Epidermal melanocyte (primary cell): ENCODE results near the gene MRRF.
"Not testable (repeated sequence)": the region's sequence is repeated elsewhere in the genome, so short reads cannot be mapped to it uniquely, and the experiment has no call there.

Experiments
- DNase-seq: peaks from one replicate; pipeline ENCODE4 v3.0.0; 2011; ENCODE audit warnings: low spot score; ENCODE audit not compliant: insufficient read length

MRRF gene

DNA sequence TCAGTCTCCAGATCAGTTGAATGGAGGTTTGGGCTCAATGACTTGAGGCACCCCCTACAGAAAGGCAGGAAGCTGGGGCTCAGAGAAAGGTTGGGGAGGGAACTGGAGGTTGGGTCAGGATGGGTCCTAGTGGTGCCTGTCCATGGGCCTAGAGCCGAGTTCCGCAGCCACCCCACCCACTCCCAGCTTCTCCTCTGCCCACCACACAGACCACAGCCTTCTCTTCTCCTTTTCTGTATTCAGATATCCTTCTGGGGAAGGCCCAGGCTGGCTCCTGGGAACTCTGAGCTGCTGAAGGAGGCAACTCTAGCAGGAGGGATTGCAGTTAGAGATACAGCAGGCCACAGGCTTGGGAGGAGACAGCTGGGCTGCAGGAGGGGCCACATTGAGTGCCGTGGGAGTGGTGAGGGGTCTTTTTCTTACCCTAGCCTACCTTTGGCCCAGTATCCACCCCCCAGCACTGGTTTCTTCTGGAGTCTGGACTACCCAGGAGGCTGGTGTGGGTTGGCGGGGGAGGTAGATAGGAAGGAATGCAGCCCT, 90.7 kb downstream of the MRRF start:
- DNase-seq: no peak

DNA sequence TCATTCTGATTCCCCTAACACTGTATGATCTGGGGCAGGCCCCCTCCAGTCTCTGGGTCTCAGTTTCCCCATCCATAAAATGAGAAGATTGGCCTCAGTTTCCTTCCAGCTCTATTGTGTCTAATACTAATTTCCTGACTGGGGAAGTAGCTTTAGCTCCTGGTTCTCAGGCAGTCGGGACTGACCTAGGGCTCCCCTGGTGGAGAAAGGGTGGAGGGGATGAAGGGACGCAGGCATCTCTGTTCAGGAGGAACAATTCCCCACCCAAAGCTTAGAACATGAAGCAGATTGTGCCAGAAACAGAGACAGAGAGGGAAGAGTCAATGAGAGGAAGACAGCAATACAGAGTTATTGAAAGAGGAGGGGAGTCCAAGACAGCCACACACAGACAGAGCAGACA, 91.9 kb downstream of the MRRF start:
- DNase-seq: no peak

DNA sequence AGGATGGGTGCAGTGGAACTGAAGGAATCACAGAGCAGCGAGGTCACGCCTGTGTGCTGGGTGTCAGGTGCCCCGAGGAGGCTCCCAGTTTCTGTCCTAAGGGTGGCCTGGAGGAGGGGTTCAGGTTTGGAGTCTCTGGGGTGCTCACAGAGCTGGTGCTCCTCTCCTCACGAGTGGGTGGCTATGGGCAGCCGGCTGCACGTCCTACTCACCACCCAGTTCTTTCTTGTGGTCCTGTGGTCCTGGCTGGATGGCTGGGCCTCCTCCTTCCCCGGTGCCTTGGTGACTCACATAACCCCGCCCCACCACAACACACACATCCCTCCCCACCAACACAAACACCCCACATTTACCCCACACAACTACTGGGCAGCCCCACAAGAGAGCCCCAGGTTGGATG, 96.2 kb downstream of the MRRF start:
- no peak for DNase-seq

DNA sequence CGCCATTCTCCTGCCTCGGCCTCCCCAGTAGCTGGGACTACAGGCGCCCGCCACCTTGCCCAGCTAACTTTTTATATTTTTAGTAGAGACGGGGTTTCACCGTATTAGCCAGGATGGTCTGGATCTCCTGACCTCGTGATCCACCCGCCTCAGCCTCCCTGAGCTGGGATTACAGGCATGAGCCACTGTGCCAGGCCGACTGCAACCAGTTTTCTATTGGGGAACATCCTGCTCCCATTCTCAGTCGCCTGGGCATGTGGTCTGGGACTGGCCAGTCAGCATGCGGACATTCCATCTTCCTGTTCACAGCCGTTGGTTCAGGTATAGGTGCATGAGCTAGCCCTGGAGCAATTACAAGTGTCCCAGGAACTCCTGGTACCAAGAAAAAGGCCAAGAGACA, 98.4 kb downstream of the MRRF start:
- DNase-seq: not testable (repeated sequence)

DNA sequence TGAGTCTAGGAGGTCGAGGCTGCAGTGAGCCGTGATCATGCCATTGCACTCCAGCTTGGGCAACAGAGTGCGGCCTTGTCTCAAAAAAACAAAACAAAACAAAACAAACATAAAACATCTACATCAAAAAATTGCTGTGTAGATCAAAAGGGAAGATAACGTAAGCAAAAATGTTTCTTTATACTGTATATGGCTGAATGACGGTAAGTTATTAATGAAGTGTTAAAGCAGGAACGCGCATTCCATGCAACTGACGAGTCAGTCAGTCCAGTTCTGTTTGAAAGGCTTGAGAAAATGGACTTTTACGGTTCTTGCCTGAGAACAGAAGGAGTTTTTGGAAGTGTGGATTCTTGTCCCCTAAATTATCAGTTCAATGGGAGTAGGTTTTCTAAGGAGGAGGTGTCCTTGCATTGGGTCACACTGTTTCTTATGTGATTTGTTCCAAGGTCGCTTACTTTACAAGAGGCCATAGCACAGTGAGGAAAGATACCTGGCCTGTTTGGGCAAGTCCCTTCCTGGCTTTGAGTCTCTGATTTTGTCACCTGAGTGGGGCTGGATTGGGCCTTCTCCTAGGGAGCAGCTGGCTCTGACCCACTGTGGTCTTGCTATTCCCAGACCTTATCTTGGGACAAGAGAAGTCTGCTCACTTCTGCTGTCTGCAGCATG, 99.6 kb downstream of the MRRF start:
- DNase-seq: no peak

DNA sequence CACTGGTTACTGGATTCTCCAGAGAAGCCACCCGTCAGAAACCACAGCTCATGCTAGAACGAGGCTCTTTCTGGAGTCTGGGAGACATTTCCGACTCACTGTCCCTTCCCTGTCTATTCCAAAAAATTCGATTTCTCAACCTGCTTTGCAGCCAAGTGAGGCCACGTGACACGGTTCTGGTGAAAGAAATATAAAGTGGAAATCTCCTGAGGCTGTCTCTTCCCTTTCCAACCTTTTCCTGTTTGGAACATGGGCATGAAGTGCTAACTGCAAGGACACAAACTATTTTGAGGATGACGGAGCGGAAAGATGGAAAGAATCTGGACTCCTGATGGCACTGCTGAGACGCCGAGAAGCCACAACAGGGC, 100.1 kb downstream of the MRRF start:
- DNase-seq: no peak

DNA sequence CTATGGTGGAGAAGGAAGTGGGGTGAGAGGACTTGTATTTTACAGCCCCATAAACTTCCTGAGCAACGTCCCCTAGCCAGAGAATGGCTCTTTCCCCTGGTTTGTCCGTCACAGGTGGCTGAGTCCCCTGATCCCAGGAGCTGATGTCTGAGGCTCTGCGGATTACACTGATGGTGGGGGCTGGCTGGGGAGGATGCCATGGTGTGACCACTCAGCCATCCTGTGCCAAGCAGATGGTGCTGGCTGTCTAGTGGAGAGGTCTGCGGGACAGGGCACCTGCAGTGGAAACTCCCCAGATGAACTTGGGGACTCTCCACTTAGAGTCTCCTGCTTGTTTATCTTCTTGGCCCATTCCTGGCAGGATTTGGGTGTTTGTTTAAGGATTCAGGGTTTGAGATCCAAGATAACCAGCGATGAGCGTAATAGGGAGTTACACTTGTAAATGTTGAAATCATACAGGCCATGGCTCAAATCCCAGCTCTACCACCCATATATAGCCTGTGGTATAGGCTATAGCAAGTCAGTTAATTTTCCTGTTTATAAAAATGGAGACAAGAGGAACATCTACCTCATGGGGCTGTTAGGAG, 101.5 kb downstream of the MRRF start:
- no peak for DNase-seq

DNA sequence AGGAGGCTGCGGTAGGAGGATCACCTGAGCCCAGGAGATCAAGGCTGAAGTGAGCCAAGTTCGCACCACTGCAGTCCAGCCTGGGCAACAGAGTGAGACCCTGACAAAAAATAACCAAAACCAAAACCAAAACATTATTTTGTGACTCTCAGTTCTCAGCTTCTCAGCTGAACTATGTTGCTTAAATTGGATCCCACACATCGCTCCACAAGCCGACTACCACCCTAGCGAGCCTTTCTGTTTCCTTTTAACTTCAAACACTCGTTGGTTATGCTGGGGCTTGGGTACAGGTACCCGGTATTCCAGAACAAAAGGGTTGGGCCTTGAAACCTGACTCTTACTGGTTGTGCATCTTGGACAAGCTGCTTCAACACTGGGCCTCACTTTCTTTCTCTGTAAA, 102.4 kb downstream of the MRRF start:
- DNase-seq: no peak

DNA sequence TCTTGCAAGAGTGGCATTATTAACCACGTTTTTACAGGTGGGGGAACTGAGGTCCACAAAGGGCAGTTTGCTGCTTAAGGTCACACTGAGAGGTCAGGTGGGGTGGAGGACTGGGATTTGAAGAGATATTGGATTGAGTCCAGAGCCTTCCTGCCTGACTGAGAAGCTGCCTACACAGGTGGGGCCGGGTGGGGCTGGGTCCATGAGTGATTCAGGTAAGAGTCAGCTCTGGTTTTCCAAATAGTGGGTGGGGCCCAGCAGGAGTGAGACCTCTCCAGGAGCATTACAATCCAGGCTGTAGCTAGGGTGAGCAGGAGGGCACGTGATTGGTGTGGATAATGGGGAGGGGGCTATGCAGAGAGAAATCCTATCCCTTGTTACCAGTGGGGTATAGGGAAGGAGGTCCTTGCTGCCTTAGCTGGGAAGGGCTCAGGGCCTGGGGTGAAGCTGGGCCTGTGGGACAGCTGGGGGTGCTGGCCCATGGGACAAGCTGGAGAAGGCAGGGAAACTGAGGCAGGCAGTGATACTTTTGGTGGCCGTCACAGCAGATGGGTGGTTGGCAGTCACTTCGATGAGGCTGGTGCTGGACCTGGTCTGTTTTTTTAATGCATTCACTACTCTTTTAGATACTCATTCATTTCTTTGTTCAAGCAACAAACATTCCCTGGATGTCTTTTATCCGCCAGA, 103.2 kb downstream of the MRRF start:
- DNase-seq: no peak

DNA sequence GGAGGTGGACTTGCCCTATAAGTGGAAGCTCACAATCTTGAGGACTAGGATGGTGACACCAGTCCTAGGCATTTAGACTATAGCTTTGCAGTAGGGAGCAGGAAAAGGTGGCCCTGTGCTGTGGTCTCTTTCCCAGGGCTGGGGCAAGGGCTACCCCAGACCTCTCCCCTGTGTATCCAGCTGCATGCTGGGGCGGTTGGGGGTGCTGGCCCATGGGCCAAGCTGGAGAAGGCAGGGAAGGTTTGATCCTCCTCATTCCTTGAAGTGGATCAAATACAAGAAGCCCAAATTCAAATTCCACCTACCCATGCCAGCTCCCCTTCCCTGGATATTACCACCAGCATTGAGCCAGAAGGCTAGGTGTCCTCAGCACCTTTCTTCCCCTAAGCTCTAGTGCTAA, 104.0 kb downstream of the MRRF start:
- DNase-seq: no peak

DNA sequence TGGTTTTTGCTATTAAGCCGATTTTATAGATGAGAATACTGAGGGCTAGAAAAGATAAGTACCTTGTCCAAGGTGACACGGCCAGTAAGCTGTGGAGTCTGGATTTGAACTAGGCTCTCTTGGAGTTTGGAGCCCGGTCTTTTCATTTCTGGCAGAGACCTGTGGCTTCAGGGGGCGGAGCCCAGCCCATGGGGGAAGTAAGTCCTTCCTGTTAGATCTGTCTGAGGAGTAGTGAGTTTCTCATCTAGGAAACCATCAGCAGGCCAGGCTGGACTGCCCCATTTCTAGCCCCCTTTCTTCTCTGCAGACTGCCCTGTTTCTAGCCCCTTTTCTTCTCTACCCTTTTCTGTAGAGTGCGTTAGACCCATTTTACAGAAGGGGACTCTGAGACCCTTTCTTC, 105.6 kb downstream of the MRRF start:
- DNase-seq: no peak

DNA sequence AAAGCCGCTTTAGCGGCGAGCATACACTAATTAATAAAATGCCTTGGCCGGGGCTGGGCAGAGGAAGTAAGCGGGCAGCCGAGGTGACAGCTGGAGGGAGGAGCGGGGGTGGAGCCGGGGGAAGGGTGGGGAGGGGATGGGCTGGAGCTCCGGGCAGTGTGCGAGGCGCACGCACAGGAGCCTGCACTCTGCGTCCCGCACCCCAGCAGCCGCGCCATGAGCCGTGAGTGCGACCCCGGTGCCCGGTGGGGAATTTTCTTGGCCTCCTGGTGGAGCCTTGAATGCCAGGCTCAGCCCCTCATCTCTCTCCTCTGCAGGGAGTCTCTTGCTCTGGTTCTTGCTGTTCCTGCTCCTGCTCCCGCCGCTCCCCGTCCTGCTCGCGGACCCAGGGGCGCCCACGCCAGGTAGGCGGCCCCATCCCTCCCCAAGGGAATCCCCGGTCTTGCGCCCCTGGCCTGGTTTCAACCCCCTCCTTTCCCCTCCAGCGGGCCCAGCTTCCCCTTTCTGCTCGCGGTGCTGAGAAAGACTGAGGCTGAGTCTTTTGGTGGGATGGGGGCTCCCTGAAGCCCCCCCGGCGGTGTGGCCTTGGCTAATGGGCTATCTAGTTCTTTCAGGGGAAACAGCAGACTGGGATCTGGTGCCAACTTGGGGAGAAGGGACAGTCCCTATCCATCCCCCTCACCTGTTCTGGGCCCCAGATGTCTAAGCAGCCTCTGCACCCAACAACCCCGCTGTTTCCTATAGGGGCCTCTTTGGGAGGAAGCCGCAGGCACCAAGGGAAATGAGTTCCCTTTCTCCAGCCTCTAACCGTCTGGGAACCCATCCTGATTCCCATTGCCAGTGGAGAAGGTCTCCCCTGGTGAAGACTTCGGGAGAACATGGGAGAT, 106.4 kb downstream of the MRRF start, which contains the start of gene PTGS1:
Gene PTGS1, plus strand, starts transcription at position 156 of the 887 bp plus-strand sequence. Its CDS starts 61 bp downstream, at position 217.
- DNase-seq: peak; percentile 40

DNA sequence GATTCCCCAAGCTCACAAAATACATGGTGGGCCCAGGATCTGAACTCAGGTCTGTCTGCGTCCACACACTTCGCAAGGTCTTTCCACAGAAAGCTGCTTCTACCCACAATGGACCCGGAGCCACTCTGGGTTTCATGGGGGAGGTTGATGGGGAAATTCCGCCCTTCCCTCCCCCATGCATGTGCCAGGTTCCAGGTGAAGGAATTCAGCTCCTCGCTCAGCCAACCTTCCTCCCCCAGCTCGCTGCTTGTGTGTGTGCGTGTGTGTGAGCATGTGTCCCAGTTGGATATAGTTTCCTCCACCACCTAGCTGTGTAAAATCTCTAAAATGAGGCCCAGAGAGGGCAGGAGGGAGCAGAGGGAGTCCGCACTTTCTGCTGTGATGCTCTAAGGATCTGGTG, 107.2 kb downstream of the MRRF start:
- DNase-seq: no peak

DNA sequence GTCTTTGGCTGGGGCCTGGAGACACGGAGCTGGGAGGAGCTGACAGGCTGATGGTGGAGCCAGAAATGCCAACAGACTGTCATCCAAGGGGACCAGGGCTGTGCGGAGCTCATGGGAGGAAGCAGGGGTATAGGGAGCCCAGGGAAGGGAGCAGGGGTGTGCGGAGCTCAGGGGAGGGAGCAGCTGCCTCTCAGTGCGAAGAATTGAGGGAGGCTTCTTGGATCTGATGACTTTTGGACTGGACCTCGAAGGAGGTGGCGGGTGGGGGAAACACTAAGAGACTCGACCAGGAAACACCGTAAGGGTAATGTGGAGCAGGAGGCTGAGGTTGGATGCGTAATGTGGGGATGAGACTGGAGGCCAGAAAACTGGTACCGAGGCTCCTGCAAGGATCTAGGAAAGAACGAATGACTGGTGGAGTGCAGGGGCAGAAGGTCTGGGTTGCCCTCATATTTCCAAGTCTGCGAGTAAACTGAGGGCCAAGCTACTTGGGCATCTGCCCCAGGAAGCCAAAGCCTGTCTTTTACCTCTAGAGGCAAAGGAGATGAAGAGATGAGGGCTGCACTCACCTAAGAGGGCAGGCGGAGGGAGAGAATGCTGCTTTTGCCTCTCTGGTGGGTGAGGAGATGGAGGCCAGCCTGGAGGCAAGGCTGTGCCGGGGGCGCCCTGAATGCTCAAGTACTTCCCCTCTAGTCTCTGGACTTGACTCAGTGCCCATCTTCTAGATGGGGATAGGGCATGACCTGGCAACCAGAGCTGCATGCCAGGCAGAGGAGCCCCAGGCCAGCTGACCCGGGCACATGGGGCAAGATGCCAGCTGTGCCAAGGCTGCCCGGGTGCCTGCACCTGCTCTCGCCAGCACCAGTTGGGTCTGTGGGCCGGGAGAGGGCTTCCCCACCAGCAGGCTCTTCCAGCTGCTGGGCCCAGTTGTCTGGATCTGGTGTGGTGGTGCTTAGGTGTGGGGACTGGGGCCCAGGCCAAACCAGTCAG, 108.5 kb downstream of the MRRF start:
- no peak for DNase-seq

DNA sequence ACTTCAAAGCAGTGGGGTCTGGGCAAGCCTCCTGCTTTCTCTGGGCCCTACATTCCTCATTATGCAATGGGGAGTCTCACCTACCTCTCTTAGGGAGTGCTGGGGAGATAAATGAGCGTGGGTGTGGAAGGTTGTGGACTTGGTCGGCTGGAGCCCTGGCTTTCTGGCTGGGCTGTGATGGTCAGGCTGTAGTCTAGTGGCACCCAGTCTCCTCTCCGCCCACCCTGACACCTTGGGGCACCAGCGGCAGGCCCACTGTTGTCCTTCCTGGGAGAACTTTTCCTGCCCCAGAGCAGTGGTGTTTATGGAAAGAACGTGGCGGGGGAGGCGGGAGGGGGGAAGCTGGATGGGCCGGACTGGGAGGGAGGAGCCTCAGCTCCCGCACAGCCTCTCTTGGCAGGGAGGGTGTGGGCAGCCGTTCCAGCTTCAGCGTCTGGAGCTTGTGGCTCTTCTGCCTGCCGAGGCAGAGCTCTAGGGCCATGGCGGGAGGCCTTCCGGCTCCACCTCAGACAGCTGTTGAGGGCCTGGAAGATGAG, 110.3 kb downstream of the MRRF start:
- peak; percentile 78 for DNase-seq

DNA sequence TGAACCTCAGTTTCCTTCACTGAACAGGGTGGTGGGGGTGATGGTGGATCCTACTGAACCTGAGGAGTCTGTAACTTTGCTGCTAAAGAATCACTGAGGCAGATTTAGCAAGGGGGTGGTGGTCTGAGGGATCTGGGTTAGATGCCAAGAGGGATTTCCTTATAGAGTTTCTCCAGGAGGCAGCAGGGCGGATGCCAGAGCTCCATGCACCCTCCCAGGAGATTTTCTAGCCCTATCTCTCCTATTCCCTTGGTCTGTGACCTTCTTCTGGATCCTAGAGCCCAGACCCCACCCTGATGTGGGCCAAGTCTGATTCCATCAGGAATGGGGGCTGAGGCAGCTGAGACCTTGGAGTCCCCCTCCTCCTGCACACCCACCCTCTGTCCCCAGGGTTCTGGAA, 112.1 kb downstream of the MRRF start:
- DNase-seq: no peak

DNA sequence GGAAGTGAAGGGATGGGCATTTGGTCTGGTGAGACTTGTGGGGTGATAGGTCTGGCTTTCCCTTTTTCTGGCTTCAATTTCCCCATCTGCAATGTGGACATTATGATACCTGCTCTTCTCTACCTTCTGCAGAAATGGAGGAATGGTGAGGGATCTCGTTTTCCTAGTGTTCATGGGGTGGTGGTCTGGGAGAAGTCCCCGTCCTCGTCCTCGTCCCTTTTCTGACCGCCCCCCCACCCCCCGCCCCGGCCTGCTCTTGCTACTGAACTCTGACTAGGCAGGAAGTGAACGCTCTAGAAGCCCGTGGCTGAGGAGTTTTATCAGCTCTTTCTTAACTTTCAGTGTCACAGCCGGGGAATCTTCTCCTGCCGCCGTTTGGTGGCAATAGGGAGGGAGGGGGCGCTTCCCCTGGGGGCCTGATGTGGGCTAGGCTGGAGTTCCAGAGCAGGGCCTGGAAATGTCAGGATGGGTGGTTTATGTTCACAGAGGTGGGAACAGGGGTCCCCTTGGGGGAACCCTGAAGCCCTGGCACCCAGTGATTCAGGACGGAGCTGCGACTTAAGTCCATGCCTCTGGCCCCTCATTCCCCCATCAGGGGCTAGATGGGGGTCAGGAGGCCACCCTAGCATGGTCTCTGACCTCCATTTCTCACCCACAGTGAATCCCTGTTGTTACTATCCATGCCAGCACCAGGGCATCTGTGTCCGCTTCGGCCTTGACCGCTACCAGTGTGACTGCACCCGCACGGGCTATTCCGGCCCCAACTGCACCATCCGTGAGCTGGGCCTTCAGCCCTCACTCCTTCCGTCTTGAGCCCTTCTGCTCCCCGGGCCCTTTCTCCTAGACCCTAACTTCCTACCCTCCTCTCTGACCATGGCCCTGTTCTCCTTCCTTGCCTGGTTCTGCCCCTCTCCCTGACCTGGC, 112.8 kb downstream of the MRRF start:
- no peak for DNase-seq

DNA sequence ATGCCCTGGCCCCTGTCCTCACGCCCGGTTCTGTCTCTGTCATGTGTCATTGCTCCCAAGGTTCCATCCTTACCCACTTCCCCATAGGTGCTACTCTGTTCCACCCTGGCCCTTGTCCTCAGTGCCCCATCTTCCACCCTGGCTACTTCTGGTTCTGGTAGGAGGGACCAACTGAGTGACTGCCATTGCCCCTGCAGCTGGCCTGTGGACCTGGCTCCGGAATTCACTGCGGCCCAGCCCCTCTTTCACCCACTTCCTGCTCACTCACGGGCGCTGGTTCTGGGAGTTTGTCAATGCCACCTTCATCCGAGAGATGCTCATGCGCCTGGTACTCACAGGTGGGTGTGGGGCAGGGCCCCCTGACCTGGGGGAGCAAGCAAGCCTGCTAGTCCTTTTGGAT, 113.6 kb downstream of the MRRF start:
- no peak for DNase-seq

DNA sequence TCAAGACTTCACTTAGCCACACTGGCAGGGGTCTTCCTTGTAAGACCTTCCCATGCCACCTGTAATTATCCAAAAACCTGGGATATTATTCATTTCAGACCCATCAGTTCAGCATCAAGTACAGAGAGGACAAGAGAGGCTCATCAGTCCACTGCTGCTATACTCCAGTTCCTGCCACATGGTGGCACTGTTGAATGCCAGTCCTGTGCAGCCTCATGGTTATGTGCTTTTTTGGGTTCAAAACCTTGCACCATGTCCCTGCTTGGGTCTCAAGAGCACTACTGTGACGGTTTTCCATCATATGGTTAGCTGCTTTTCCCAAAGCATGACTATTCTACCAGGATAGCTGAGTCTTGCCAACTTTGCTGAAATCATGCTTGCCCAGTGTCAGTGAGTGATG, 114.7 kb downstream of the MRRF start:
- no peak for DNase-seq
